Endothelial cell of umbilical vein (primary cell): ENCODE measurements around the gene LBHD2. TPM values are rescaled to one million over a fixed set of nuclear protein-coding genes. Genes with fewer than 3 reads are reported as not detected.
A peak's percentile ranks its signal among the peaks of the same experiment; 100 is the strongest.

Source experiments
- BruUV-seq: library from RNA; stranded (reverse); fragments of 400-500 nt; replicated peaks from 2 replicates; lab custom pipeline; 2021; lab: Mats Ljungman, UMichigan
- CTCF ChIA-PET: fragments of 300-600, 350-600 bp; sonication (Branson Sonifier 250); formaldehyde crosslinking; loops from one replicate; lab custom pipeline; 2021; ENCODE audit warnings: antibody characterized with exemption, inconsistent platforms; lab: Charles Lee
- POLR2A ChIA-PET: fragments of 300-600, 350-600 bp; sonication (Branson Sonifier 250); formaldehyde crosslinking; loops from one replicate; lab custom pipeline; 2021; ENCODE audit warnings: antibody characterized with exemption, inconsistent platforms; lab: Charles Lee
- DNase-seq: peaks from one replicate; pipeline ENCODE4 v3.0.0-alpha.2; 2011; ENCODE audit warnings: low read depth, low spot score
- FAIRE-seq: peaks from 2 replicates; lab custom pipeline; 2011; peaks lifted over from hg19 to GRCh38; lab: Jason Lieb, UNC
- H2AFZ ChIP-seq: 2 replicates; pipeline ENCODE4 v1.6.0; 2012; ENCODE audit warnings: low read depth, low read length, control low read depth, inconsistent platforms
- H3K27ac ChIP-seq: 2 replicates; pipeline ENCODE4 v1.5.1; 2011; ENCODE audit warnings: low read depth, mild to moderate bottlenecking, control low read depth, low read length, moderate library complexity; ENCODE audit not compliant: insufficient read depth
- H3K27me3 ChIP-seq, 2 experiments: 2 replicates each; pipeline versions ENCODE4 v1.6.0 to v1.6.1; 2011; ENCODE audit warnings: low read length in 2 of 2, mixed read lengths in 1 of 2; ENCODE audit not compliant: control insufficient read depth in 2 of 2, insufficient read depth in 2 of 2
- H3K36me3 ChIP-seq, 2 experiments: 2 replicates in 1 of 2; 3 replicates in 1 of 2; pipeline ENCODE4 v1.5.1; 2011; ENCODE audit warnings: low read length in 2 of 2, mild to moderate bottlenecking in 1 of 2, moderate library complexity in 1 of 2; ENCODE audit not compliant: control insufficient read depth in 2 of 2, insufficient read depth in 2 of 2; ENCODE audit errors: extremely low read depth in 1 of 2
- H3K4me1 ChIP-seq: 3 replicates; pipeline ENCODE4 v1.5.1; 2011; ENCODE audit warnings: mild to moderate bottlenecking, low read length; ENCODE audit not compliant: control insufficient read depth, insufficient read depth; ENCODE audit errors: extremely low read depth
- H3K4me2 ChIP-seq: 2 replicates; pipeline ENCODE4 v1.6.1; 2011; ENCODE audit warnings: low read length, control low read depth, mixed read lengths; ENCODE audit not compliant: insufficient read depth
- H3K4me3 ChIP-seq, 3 experiments: fragments of 200-600 bp in 1 of 3; sonication (generic), shearing (Covaris generic) in 1 of 3; replicated peaks in 1 of 3; 2 replicates each; pipeline ENCODE4 v1.5.1; 2011 to 2016; ENCODE audit warnings: control low read depth in 3 of 3, low read length in 3 of 3, mild to moderate bottlenecking in 2 of 3, inconsistent platforms in 1 of 3, low read depth in 1 of 3, moderate library complexity in 1 of 3; ENCODE audit not compliant: insufficient read depth in 1 of 3
- H3K79me2 ChIP-seq: 2 replicates; pipeline ENCODE4 v1.6.0; 2012; ENCODE audit warnings: low read length, inconsistent platforms; ENCODE audit not compliant: control insufficient read depth, insufficient read depth
- H3K9ac ChIP-seq: replicated peaks from 2 replicates; pipeline ENCODE3; 2011; ENCODE audit warnings: low read length, control low read depth; ENCODE audit not compliant: insufficient read depth; ENCODE audit errors: extremely low read depth
- H3K9me1 ChIP-seq: replicated peaks from 3 replicates; pipeline ENCODE4 v1.6.0; 2011; ENCODE audit warnings: mild to moderate bottlenecking, low read length; ENCODE audit not compliant: control insufficient read depth, insufficient read depth; ENCODE audit errors: extremely low read depth
- H3K9me3 ChIP-seq: replicated peaks from 2 replicates; pipeline ENCODE4 v1.5.1; 2012; ENCODE audit warnings: low read length, inconsistent platforms; ENCODE audit not compliant: control insufficient read depth, insufficient read depth
- H4K20me1 ChIP-seq: replicated peaks from 2 replicates; pipeline ENCODE3; 2011; ENCODE audit warnings: mild to moderate bottlenecking, low read length; ENCODE audit not compliant: control insufficient read depth, insufficient read depth; ENCODE audit errors: extremely low read depth
- CTCF ChIP-seq, 2 donors: IDR thresholded peaks; 1 replicate in 1 of 2; 2 replicates in 1 of 2; pipeline ENCODE4 v1.5.1; 2011; ENCODE audit warnings: low read length in 2 of 2, mild to moderate bottlenecking in 2 of 2, moderate library complexity in 2 of 2, control low read depth in 1 of 2, inconsistent platforms in 1 of 2, low read depth in 1 of 2; ENCODE audit not compliant: insufficient read depth in 1 of 2; ENCODE audit errors: extremely low read depth in 1 of 2
- EZH2 ChIP-seq: IDR thresholded peaks from 2 replicates; pipeline ENCODE4 v1.6.1; 2012; ENCODE audit warnings: borderline replicate concordance, low read depth, mild to moderate bottlenecking, moderate library complexity, low read length, inconsistent platforms; ENCODE audit not compliant: severe bottlenecking
- FOS ChIP-seq: IDR thresholded peaks from 2 replicates; pipeline ENCODE4 v1.6.1; 2011; ENCODE audit warnings: mild to moderate bottlenecking, low read length, moderate library complexity, borderline replicate concordance; ENCODE audit not compliant: insufficient read depth
- GATA2 ChIP-seq: IDR thresholded peaks from 2 replicates; pipeline ENCODE4 v1.7.0; 2011; ENCODE audit warnings: low read depth, mild to moderate bottlenecking, moderate library complexity, mixed read lengths, low read length; ENCODE audit not compliant: insufficient read length, insufficient read depth
- JUN ChIP-seq: IDR thresholded peaks from 2 replicates; pipeline ENCODE4 v1.6.1; 2011; ENCODE audit warnings: borderline replicate concordance, low read depth; ENCODE audit not compliant: insufficient read length, insufficient read depth
- MAX ChIP-seq: IDR thresholded peaks from 2 replicates; pipeline ENCODE4 v1.6.1; 2011; ENCODE audit not compliant: insufficient read depth, insufficient read length
- MYC ChIP-seq: IDR thresholded peaks from one replicate; pipeline ENCODE4 v1.6.1; 2011; ENCODE audit warnings: mild to moderate bottlenecking, low read depth, low read length
- POLR2A ChIP-seq: IDR thresholded peaks from 2 replicates; pipeline ENCODE4 v1.6.1; 2012; ENCODE audit warnings: low read depth, mild to moderate bottlenecking, control low read depth, low read length
- POLR2AphosphoS5 ChIP-seq: IDR thresholded peaks from 2 replicates; pipeline ENCODE4 v1.6.1; 2012; ENCODE audit warnings: low read depth, mild to moderate bottlenecking, control low read depth, low read length, moderate library complexity; ENCODE audit not compliant: insufficient read depth
- dilution Hi-C: fragments of 300-500 bp; cut with MboI; formaldehyde crosslinking; loops from one replicate; pipeline ENCODE4 v1.15.0; 2019; ENCODE audit warnings: low sequenced_read_pairs; ENCODE audit not compliant: extremely low pct_ligation_motif_present
- intact Hi-C: fragments of 100-400 bp; cut with micrococcal nuclease; formaldehyde crosslinking; loops from one replicate; pipeline ENCODE4 v1.10.0; 2022
- polyA plus RNA-seq, 4 experiments: library from polyadenylated mRNA; depleted of rRNA in 3 of 4; stranded (reverse) in 3 of 4; unstranded in 1 of 4; fragments of >200 nt; gene quantifications; 2 replicates each; pipeline versions ENCODE4 v1.2.1 to v1.2.3, GENCODE V29; 2011 to 2012; ENCODE audit warnings: missing spikeins in 1 of 4
- total RNA-seq: library from RNA; stranded (reverse); gene quantifications from 2 replicates; pipeline ENCODE4 v1.2.3, GENCODE V29; 2021

Gene LBHD2
- total and polyA plus RNA-seq, 2 donors (not counting 3 experiments of a cell fraction or from before 2014, with no cell fraction given) = not detected

- no peaks in the 10 kb centered on the region for H3K9me3 ChIP-seq
- no peak overlapping the region for H3K4me3 ChIP-seq
- no peaks in the 10 kb centered on the region for H3K9me1 ChIP-seq
- H3K9ac ChIP-seq = no peak overlapping the region
- H3K36me3 ChIP-seq = no peaks in the 10 kb centered on the region
- H3K4me2 ChIP-seq = no peak overlapping the region
- peaks cover 2% of the 10 kb centered on the region for H3K79me2 ChIP-seq
- dilution Hi-C loops = no loop called here
- CTCF ChIA-PET = no interaction called here
- no peaks in the 10 kb centered on the region for H4K20me1 ChIP-seq
- peaks cover 17% of the 10 kb centered on the region for H3K4me1 ChIP-seq
- TF ChIP-seq JUN (no peak), MYC (no peak), POLR2A (no peak), EZH2 (no peak), GATA2 (no peak), CTCF (IDR thresholded peaks at IDR 0.05; ENCODE audit: extremely low read depth in 1 of 2, insufficient read depth in 1 of 2, low read depth in 1 of 2, low read length in 2 of 2) (no peak), POLR2AphosphoS5 (no peak), MAX (no peak), FOS (no peak)
- FAIRE-seq (peak; percentile 12), DNase-seq (no peak)
- no peak overlapping the region for H3K27ac ChIP-seq
- H3K27me3 ChIP-seq = no peaks in the 10 kb centered on the region
- POLR2A ChIA-PET = no interaction called here
- no TSS peak for BruUV-seq
- intact Hi-C loops = no loop called here
- H2AFZ ChIP-seq = no peak overlapping the region
Measured at GRCh38 chr14:103061482-103061976, 22.5 kb upstream of the LBHD2 start.
